Bronchial smooth muscle cell (primary cell): ENCODE measurements around the gene ATP5MC3. TPM values are rescaled to one million over a fixed set of nuclear protein-coding genes. Genes with fewer than 3 reads are reported as not detected.

Experiments
- total RNA-seq: library from RNA; depleted of rRNA; stranded (reverse); fragments of >200 nt; gene quantifications from 2 replicates; pipeline ENCODE4 v1.2.1, GENCODE V29; 2014

ATP5MC3 gene
- 72.4 and 99.9 TPM in 2 replicates for total RNA-seq

GRCh38 chr2:175181104-175181876 is at the start of gene ATP5MC3:
Gene ATP5MC3 (minus strand): TSS chr2:175181710. CDS start chr2:175181393, 317 bp downstream.

GRCh38 chr2:175167792-175168563 is 13.5 kb downstream of the ATP5MC3 start, which contains the start of gene ATF2:
Gene ATF2 (minus strand): TSS chr2:175168203. CDS start chr2:175136443, 31,760 bp downstream.

Other genes starting within 250 kb of the ATP5MC3 start
- 8.1 and 19.1 TPM in 2 replicates for gene CHN1, start 176.3 kb downstream of the ATP5MC3 start, total RNA-seq
- 31.2 and 40.4 TPM in 2 replicates for gene ATF2, start 13.5 kb downstream of the ATP5MC3 start, total RNA-seq